Endothelial cell (in vitro differentiated cells): Measurements from ENCODE around the gene RFLNA. TPM values are rescaled to one million over a fixed set of nuclear protein-coding genes. Genes with fewer than 3 reads are reported as not detected.

Experiments
- DNase-seq: peaks from one replicate; pipeline ENCODE4 v3.0.0; 2021; ENCODE audit warnings: low spot score
- H3K27ac Mint-ChIP-seq: one replicate; pipeline ENCODE4 v1.8.0; 2021; ENCODE audit warnings: mixed read lengths, inconsistent platforms; ENCODE audit not compliant: unreplicated experiment
- H3K27me3 Mint-ChIP-seq: one replicate; pipeline ENCODE4 v1.8.0; 2021; ENCODE audit warnings: mild to moderate bottlenecking, moderate library complexity, mixed read lengths, inconsistent platforms; ENCODE audit not compliant: unreplicated experiment
- H3K36me3 Mint-ChIP-seq: one replicate; pipeline ENCODE4 v1.8.0; 2021; ENCODE audit warnings: mild to moderate bottlenecking, low read depth, mixed read lengths, inconsistent platforms; ENCODE audit not compliant: unreplicated experiment
- H3K4me1 Mint-ChIP-seq: one replicate; pipeline ENCODE4 v1.8.0; 2021; ENCODE audit warnings: mild to moderate bottlenecking, mixed read lengths, inconsistent platforms; ENCODE audit not compliant: unreplicated experiment
- H3K4me3 Mint-ChIP-seq: one replicate; pipeline ENCODE4 v1.8.0; 2021; ENCODE audit warnings: mild to moderate bottlenecking, mixed read lengths, inconsistent platforms; ENCODE audit not compliant: unreplicated experiment
- H3K9me3 Mint-ChIP-seq: one replicate; pipeline ENCODE4 v1.8.0; 2021; ENCODE audit warnings: mixed read lengths, inconsistent platforms; ENCODE audit not compliant: unreplicated experiment
- total RNA-seq: library from RNA; stranded (reverse); fragmentation: NEBNext Ultra II Directional; extraction: Animal tissue kit (Norgen Biotek cat#: 25700); gene quantifications from one replicate; pipeline ENCODE4 v1.2.1, GENCODE V29; 2021; ENCODE audit not compliant: unreplicated experiment
- TF ChIP-seq, protein P1 (sequence below): fragments of 200-600 bp; sonication (generic); IDR thresholded peaks from one replicate; pipeline ENCODE4 v1.5.0; 2021; ENCODE audit warnings: antibody characterized with exemption; ENCODE audit not compliant: unreplicated experiment

The RFLNA gene
- total RNA-seq, 1 donor from 2014 or later: 13.3 TPM

GRCh38 chr12:124309231-124309630 lies 14.3 kb downstream of the RFLNA start:
- peaks cover 3% of the 10 kb centered on the region for H3K4me1 Mint-ChIP-seq
- no peak overlapping the region for H3K4me3 Mint-ChIP-seq
- TF ChIP-seq, protein P1, sequence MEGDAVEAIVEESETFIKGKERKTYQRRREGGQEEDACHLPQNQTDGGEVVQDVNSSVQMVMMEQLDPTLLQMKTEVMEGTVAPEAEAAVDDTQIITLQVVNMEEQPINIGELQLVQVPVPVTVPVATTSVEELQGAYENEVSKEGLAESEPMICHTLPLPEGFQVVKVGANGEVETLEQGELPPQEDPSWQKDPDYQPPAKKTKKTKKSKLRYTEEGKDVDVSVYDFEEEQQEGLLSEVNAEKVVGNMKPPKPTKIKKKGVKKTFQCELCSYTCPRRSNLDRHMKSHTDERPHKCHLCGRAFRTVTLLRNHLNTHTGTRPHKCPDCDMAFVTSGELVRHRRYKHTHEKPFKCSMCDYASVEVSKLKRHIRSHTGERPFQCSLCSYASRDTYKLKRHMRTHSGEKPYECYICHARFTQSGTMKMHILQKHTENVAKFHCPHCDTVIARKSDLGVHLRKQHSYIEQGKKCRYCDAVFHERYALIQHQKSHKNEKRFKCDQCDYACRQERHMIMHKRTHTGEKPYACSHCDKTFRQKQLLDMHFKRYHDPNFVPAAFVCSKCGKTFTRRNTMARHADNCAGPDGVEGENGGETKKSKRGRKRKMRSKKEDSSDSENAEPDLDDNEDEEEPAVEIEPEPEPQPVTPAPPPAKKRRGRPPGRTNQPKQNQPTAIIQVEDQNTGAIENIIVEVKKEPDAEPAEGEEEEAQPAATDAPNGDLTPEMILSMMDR: no peak

GRCh38 chr12:124309744-124310143 lies 14.9 kb downstream of the RFLNA start:
- TF ChIP-seq, protein P1: no peak
- H3K27me3 Mint-ChIP-seq: peaks cover 7% of the 10 kb centered on the region
- H3K4me1 Mint-ChIP-seq: peaks cover 3% of the 10 kb centered on the region
- no peak for DNase-seq
- H3K27ac Mint-ChIP-seq: no peak overlapping the region
- no peaks in the 10 kb centered on the region for H3K9me3 Mint-ChIP-seq
- H3K4me3 Mint-ChIP-seq: no peak overlapping the region
- H3K36me3 Mint-ChIP-seq: peaks cover 14% of the 10 kb centered on the region

More at GRCh38 chr12:124309231-124309630, 14.3 kb downstream of the RFLNA start:
- Mint-ChIP-seq H3K9me3 (no peaks in the 10 kb centered on the region), H3K27ac (no peak overlapping the region), H3K27me3 (peaks cover 8% of the 10 kb centered on the region), H3K36me3 (peaks cover 14% of the 10 kb centered on the region)
- no peak for DNase-seq

DNA sequence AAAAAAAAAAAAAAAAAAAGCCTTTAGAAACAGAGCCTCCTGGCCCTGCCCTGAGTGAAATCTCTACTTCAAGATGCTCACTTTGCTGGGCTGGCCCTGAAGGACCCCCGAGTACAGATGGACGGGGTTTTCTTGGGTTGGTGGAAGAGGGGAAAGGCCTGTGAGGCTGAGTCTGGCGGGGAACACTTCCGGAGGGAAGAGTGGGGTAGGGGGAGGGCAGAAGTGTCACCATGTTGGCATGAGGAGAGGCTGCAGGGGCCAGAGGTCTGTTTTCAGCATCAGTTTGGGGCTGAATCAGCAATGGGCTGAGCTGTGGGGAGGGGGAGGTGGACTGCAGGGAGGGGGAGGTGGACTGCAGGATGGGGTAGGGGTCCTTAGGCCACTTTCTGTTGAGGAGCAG lies 15.3 kb downstream of the RFLNA start:
- TF ChIP-seq, protein P1: no peak
- Mint-ChIP-seq H3K4me1 (peaks cover 3% of the 10 kb centered on the region), H3K27me3 (peaks cover 4% of the 10 kb centered on the region), H3K4me3 (no peak overlapping the region), H3K27ac (no peak overlapping the region), H3K9me3 (no peaks in the 10 kb centered on the region), H3K36me3 (peaks cover 14% of the 10 kb centered on the region)
- DNase-seq: no peak

DNA sequence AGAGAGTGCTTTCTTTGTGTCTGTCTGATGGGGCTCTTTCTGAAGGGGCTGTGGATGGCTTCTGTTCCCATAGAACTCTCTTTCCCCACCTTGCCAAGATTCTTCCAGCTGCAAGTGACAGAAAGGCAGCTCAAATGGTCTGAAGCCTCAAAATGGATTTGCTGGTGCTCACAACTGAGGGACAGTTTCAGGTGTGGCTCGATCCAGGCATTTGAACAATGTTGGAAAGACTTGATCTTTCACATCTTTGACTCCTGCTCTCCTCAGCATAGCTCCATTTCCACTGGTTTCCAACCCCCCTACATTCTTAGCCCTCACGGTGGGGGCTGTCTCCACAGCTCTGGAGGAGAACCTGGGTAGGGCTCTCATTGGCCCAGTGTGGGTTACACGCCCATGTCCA lies 15.9 kb downstream of the RFLNA start:
- TF ChIP-seq, protein P1: no peak
- peaks cover 4% of the 10 kb centered on the region for H3K27me3 Mint-ChIP-seq

DNA sequence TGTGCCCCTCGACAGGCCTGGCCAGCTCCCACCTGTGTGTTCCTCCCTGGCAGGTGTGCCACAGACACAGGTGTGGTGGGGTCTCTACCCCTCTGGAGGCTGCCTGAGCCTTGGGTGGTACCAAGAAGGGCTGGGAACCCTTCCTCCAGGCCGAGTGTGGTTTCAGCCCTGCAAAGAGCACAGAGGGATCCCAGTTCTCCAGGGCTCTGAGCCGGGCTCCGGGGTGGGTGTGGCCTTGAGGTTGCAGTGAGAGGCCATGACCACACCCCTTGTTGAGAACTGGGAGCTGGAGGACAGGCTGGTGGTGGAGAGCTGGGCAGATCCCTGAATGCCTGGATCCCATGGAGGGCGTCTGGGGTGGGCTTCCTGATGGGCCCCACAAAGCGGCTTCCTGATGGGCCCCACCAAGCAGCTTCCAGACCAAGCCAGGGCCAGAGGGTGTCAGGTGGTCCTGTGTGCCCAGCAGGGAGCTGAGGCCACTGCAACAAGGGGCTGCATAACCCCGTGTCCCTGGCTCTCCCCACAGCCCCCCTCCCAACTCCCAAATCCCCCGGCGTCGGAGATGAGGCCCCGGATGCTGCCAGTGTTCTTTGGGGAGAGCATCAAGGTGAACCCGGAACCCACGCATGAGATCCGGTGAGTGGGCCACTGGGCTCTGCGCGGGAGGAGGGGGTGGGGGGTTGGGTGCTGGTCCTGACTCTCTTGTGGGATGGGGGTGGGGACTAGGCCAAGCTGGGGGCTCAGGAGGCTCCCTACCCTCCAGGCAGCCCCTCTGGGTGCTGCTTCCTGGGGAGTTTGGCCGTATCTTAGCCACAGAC lies 16.6 kb downstream of the RFLNA start:
- Mint-ChIP-seq H3K9me3 (no peaks in the 10 kb centered on the region), H3K27ac (no peak overlapping the region), H3K4me3 (no peak overlapping the region), H3K4me1 (peaks cover 3% of the 10 kb centered on the region), H3K27me3 (peaks cover 3% of the 10 kb centered on the region), H3K36me3 (peaks cover 14% of the 10 kb centered on the region)
- no peak for DNase-seq
- TF ChIP-seq, protein P1: no peak

More for the DNA sequence above, 15.9 kb downstream of the RFLNA start:
- no peaks in the 10 kb centered on the region for H3K9me3 Mint-ChIP-seq
- H3K4me1 Mint-ChIP-seq: peaks cover 3% of the 10 kb centered on the region
- H3K4me3 Mint-ChIP-seq: no peak overlapping the region
- H3K27ac Mint-ChIP-seq: no peak overlapping the region
- no peak for DNase-seq
- H3K36me3 Mint-ChIP-seq: peaks cover 14% of the 10 kb centered on the region
